Body of pancreas (tissue), 4 donors: Measurements from ENCODE around the gene TMEM135. TPM values are rescaled to one million over a fixed set of nuclear protein-coding genes. Genes with fewer than 3 reads are reported as not detected.

ENCODE experiments used
- ATAC-seq: fragments of 150-250 bp; one replicate; pipeline ENCODE4 v1.9.1; 2016
- DNase-seq, 4 donors: peaks; one replicate each; pipeline ENCODE4 v3.0.0-alpha.2; 2019
- H3K27ac ChIP-seq, 4 donors: fragments of 200-600 bp; sonication (generic); 1 replicate in 3 of 4; 2 replicates in 1 of 4; pipeline versions ENCODE4 v1.5.1 to v1.6.1; 2016 to 2019; ENCODE audit warnings: mild to moderate bottlenecking in 1 of 4, mixed read lengths in 1 of 4, moderate library complexity in 1 of 4
- H3K27me3 ChIP-seq, 2 donors: fragments of 200-600 bp; sonication (generic); one replicate each; pipeline ENCODE4 v1.6.0; 2016; ENCODE audit warnings: mild to moderate bottlenecking in 1 of 2
- H3K36me3 ChIP-seq, 2 donors: fragments of 200-600 bp; sonication (generic); replicated peaks in 1 of 2; 2 replicates each; pipeline ENCODE4 v1.5.1; 2016; ENCODE audit warnings: low read depth in 2 of 2; ENCODE audit not compliant: insufficient read depth in 1 of 2
- H3K4me1 ChIP-seq: fragments of 200-600 bp; sonication (generic); one replicate; pipeline ENCODE4 v1.6.0; 2016
- H3K4me3 ChIP-seq, 2 donors: fragments of 200-600 bp; sonication (generic); 1 replicate in 1 of 2; 2 replicates in 1 of 2; pipeline ENCODE4 v1.5.1; 2016 to 2019
- H3K9me3 ChIP-seq, 3 donors: fragments of 200-600 bp; sonication (generic); 1 replicate in 2 of 3; 2 replicates in 1 of 3; pipeline ENCODE4 v1.5.1; 2016
- POLR2A ChIP-seq, 3 donors: fragments of 450-650 bp; IDR thresholded peaks; one replicate each; pipeline ENCODE4 v1.6.1; 2016; ENCODE audit warnings: antibody characterized with exemption in 3 of 3, mild to moderate bottlenecking in 2 of 3
- WGBS, 2 donors: methylation state at CpG; one replicate each; pipeline ENCODE4 v1.1.5; 2017; 5-methylcytosine and 5-hydroxymethylcytosine counted together
- intact Hi-C: fragments of 100-400 bp; cut with DNase I; formaldehyde crosslinking; loops from one replicate; pipeline ENCODE4 v1.15.1; 2023
- total RNA-seq, 2 donors: library from RNA; depleted of rRNA; stranded (reverse); fragments of >200 nt; gene quantifications; one replicate each; pipeline ENCODE4 v1.1.0, GENCODE V29; 2016
- TF ChIP-seq, protein P1 (sequence below), 7 experiments: fragments of 450-650 bp in 4 of 7; fragments of 200-600 bp in 3 of 7; sonication (generic) in 3 of 7; IDR thresholded peaks; one replicate each; pipeline ENCODE4 v1.5.1; 2016 to 2019; ENCODE audit warnings: antibody characterized with exemption in 7 of 7

The TMEM135 gene
- total RNA-seq, 2 donors from 2014 or later, result 11.2 to 20.1 TPM

DNA sequence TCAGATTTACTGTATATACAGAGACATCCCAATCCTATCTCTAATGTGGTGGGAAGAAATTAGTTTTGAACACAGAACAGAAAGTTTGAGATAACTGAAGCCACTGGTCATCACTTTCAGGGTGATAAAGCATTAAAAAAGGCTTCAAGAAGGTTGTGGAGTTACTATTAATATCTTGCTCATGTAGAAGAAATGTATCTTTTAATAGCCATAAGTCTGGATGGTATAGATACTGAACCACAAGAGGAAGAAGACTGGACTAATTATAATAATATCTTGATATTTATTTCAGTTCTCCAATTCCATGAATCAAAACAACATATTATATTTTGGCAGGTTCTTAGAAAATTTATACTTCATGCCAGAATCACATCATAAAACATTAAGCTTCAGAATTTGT is 137.1 kb downstream of the TMEM135 start:
- Histone ChIP-seq H3K4me3 (no peak overlapping the region), H3K9me3 (no peaks in the 10 kb centered on the region), H3K36me3 (no peaks in the 10 kb centered on the region), H3K27ac (no peak overlapping the region), H3K27me3 (no peaks in the 10 kb centered on the region), H3K4me1 (peaks cover 10% of the 10 kb centered on the region)
- intact Hi-C loops, result no loop called here
- DNase-seq (no peak), ATAC-seq (no peak)
- no peak for TF ChIP-seq POLR2A (IDR thresholded peaks at IDR 0.05)
- TF ChIP-seq, protein P1, sequence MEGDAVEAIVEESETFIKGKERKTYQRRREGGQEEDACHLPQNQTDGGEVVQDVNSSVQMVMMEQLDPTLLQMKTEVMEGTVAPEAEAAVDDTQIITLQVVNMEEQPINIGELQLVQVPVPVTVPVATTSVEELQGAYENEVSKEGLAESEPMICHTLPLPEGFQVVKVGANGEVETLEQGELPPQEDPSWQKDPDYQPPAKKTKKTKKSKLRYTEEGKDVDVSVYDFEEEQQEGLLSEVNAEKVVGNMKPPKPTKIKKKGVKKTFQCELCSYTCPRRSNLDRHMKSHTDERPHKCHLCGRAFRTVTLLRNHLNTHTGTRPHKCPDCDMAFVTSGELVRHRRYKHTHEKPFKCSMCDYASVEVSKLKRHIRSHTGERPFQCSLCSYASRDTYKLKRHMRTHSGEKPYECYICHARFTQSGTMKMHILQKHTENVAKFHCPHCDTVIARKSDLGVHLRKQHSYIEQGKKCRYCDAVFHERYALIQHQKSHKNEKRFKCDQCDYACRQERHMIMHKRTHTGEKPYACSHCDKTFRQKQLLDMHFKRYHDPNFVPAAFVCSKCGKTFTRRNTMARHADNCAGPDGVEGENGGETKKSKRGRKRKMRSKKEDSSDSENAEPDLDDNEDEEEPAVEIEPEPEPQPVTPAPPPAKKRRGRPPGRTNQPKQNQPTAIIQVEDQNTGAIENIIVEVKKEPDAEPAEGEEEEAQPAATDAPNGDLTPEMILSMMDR (IDR thresholded peaks at IDR 0.05), result no peak

DNA sequence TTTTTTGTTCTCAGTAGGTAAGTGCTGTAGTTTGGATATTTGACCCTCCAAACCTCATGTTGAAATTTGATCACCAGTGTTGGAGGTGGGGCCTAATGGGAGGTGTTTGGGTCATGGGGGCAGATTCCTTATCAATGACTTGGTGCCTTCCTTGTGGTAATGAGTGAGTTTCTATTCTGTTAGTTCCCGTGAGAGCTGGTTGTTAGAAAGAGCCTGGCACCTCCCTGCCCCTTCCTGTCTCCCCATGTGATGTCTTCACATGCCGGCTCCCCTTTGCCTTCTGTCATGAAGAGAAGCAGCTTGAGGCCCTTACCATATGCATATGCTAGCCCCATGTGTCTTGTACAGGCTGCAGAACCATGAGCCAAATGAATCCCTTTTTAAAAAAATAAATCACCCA is 138.3 kb downstream of the TMEM135 start:
- H3K27ac ChIP-seq, result no peak overlapping the region
- no peaks in the 10 kb centered on the region for H3K36me3 ChIP-seq
- H3K4me3 ChIP-seq, result no peak overlapping the region
- TF ChIP-seq, protein P1 (IDR thresholded peaks at IDR 0.05), result no peak
- TF ChIP-seq POLR2A (IDR thresholded peaks at IDR 0.05), result no peak
- intact Hi-C loops, result no loop called here
- no peak for DNase-seq
- H3K9me3 ChIP-seq, result no peaks in the 10 kb centered on the region
- H3K27me3 ChIP-seq, result no peaks in the 10 kb centered on the region
- no peak for ATAC-seq
- H3K4me1 ChIP-seq, result peaks cover 10% of the 10 kb centered on the region
- 95 to 100% methylated on average over 2 of the region's 2 CpGs for WGBS, 2 donors

DNA sequence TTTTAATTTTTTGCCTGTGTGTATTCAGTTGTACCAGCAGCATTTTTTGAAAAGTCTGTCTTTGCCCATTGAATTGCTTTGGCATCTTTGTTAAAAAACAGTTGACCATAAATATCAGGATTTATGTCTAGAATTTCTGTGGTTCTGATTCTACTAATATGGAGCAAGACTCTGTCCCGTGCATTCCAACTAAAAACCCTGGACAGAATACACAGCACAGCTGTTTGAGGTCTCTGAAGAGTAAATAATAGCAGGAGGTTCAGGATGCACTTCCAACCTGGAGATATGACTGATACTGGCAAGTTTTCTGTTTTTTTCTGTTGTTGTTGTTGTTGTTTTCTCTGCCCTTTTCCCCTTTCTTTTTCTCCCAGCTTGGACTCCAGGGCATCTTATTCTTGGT is 141.9 kb downstream of the TMEM135 start:
- TF ChIP-seq, protein P1 (IDR thresholded peaks at IDR 0.05), result no peak
- no peak for TF ChIP-seq POLR2A (IDR thresholded peaks at IDR 0.05)
- WGBS, 2 donors, result 86 to 90% methylated on average over 1 of the region's 1 CpG
- no peaks in the 10 kb centered on the region for H3K27me3 ChIP-seq
- no peak overlapping the region for H3K27ac ChIP-seq
- H3K9me3 ChIP-seq, result no peaks in the 10 kb centered on the region
- no peaks in the 10 kb centered on the region for H3K4me1 ChIP-seq
- intact Hi-C loops, result no loop called here
- ATAC-seq, result no peak
- H3K36me3 ChIP-seq, result no peaks in the 10 kb centered on the region
- H3K4me3 ChIP-seq, result no peak overlapping the region
- DNase-seq, result no peak

DNA sequence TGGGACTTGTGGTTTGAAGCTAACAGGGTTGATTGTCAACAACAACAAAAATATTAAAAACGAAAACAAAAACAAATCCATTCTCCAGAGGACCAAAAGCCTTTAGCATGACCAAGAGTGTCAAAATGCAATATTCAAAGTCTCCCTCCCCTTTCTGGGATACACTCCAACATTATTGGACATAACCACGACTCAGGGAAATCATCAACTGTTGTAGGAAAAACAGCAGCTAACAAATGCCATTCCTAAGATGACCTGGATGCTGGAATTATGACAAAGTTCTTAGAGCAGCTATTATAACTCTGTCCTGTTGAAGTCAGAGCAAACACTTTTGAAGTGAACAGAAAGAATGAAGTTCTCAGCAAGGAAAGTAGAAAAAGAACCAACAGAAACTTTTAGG is 143.0 kb downstream of the TMEM135 start:
- WGBS, 2 donors, result 49 to 51% methylated on average over 2 of the region's 2 CpGs
- no peaks in the 10 kb centered on the region for H3K36me3 ChIP-seq
- no peaks in the 10 kb centered on the region for H3K9me3 ChIP-seq
- ATAC-seq (no peak), DNase-seq (no peak)
- H3K4me1 ChIP-seq, result no peaks in the 10 kb centered on the region
- TF ChIP-seq, protein P1 (IDR thresholded peaks at IDR 0.05), result no peak
- TF ChIP-seq POLR2A (IDR thresholded peaks at IDR 0.05), result no peak
- H3K27me3 ChIP-seq, result no peaks in the 10 kb centered on the region
- intact Hi-C loops, result no loop called here
- H3K27ac ChIP-seq, result no peak overlapping the region
- H3K4me3 ChIP-seq, result no peak overlapping the region

DNA sequence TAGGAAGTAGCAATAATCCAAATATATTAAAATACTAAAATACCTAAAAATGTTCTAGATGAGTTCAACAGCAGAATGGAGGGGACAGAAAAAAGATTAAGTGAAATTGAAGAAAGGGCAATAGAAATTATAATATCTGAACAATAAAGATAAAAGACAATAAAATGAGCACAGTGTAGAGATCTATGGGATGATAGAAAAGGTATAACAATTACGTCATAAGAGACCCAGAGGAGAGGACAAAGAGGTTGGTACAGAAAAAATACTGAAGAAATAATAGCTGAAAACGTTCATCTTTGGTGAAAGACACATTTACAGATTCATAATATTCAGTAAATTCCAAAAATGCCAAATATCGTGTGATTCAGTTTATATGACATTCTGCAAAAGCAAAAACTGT is 143.4 kb downstream of the TMEM135 start:
- Histone ChIP-seq H3K4me1 (no peaks in the 10 kb centered on the region), H3K4me3 (no peak overlapping the region), H3K36me3 (no peaks in the 10 kb centered on the region), H3K27ac (no peak overlapping the region), H3K27me3 (no peaks in the 10 kb centered on the region), H3K9me3 (no peaks in the 10 kb centered on the region)
- ATAC-seq, result no peak
- DNase-seq, result no peak
- intact Hi-C loops, result no loop called here
- WGBS, 2 donors, result 71 to 75% methylated on average over 3 of the region's 3 CpGs
- TF ChIP-seq, protein P1 (IDR thresholded peaks at IDR 0.05), result no peak
- no peak for TF ChIP-seq POLR2A (IDR thresholded peaks at IDR 0.05)
